GM19452 (cell line): ENCODE measurements around the gene TCAF1.
"Not testable (repeated sequence)": the region's sequence is repeated elsewhere in the genome, so short reads cannot be mapped to it uniquely, and the experiment has no call there.

ENCODE experiments used
- ATAC-seq: cut with Tn5 transposase; IDR thresholded peaks from one replicate; pipeline ENCODE4 v1.9.1; 2021; ENCODE audit not compliant: unreplicated experiment

Gene TCAF1

DNA sequence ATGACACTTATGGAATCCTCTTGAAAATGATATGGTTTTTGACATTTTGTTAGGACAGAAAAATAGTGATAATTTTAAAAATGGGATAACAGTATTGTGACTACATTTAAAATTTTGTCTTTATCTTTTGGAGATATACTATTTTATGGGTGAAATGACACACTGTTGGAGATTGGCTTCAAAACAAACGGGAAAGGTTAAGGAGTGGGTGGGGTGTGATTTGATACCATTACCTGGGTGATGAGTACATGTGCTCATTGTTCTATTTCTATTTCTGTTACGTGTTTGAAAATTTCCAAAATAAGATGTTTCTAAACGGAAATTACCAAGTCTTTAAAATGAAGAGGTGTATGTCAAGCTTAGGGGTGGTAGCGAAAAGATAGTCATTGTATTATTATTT is 28.7 kb downstream of the TCAF1 start:
- not testable (repeated sequence) for ATAC-seq

DNA sequence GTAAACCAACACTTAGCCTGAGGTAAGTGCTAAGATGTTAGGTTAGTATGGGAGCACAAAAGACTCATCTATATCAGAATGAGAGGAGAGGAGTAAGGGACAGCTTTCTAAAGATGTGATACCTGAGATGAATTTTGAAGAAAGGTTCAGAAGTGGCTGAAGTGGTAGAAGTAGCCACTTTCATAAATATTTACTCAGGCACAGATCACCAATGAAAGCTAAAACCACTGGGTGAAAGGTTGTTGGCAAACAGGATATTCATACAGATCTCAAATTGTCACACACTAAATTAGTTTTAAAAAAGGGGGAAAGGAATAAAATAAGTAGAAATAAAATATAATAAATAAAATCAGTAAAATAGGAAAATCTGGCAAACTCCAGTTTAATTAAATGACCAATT is 30.4 kb downstream of the TCAF1 start:
- not testable (repeated sequence) for ATAC-seq

DNA sequence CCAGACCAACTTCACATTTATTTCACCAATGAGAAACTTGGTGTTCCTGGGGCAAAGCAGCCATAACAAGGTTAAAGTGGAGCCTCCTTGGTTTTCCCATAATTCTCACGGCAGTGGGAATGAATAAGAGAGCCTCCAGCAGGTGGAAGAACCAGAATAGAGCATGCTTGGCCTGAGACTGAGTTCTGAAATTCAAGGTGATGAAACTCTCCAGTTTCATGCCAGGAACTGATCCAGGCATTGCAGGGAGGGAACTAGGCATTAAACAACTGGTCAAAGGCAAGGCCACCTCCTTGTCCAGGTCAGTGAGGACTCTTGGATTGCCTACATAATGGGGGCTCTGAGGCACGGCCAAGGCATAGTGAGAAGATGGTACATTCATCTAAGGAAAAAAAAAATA is 44.0 kb downstream of the TCAF1 start:
- ATAC-seq, result not testable (repeated sequence)

DNA sequence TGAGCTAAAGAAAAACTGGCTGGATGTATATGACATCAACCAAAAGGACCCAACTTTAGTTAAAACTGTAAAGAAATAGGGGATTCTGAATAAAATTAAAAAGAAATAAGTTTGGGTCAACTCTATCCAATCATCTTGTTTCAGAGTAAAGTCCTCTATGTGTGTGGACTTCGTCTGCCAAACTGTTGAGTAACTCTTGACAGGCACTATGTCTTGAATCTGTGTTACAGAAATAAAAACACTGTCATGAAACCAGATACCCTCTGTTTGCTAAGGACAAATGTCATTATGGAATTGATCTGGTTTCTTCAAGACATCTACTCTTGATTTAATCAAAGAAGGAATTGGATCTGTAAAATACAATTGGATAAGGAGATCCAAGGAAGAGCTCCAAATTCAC is 46.5 kb downstream of the TCAF1 start:
- ATAC-seq, result not testable (repeated sequence)

DNA sequence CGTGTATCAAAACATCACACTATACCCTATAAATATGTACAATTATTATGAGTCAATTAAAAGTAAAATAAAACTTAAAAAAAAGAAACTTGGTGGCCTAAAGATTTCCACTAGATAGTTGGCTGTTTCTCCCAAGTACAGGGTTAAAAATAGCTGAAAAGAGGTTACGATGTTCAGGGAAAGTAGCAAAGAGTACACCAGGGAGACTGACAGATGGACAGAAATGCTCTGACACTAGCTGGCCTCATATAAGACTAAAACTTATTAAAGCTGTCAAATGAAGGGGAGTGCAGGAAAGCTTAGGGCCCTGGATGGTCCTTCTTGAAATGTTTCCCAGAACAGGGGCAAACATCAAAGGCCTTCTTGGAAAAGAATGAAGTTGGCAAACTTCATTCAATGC is 51.3 kb downstream of the TCAF1 start:
- ATAC-seq, result no peak

DNA sequence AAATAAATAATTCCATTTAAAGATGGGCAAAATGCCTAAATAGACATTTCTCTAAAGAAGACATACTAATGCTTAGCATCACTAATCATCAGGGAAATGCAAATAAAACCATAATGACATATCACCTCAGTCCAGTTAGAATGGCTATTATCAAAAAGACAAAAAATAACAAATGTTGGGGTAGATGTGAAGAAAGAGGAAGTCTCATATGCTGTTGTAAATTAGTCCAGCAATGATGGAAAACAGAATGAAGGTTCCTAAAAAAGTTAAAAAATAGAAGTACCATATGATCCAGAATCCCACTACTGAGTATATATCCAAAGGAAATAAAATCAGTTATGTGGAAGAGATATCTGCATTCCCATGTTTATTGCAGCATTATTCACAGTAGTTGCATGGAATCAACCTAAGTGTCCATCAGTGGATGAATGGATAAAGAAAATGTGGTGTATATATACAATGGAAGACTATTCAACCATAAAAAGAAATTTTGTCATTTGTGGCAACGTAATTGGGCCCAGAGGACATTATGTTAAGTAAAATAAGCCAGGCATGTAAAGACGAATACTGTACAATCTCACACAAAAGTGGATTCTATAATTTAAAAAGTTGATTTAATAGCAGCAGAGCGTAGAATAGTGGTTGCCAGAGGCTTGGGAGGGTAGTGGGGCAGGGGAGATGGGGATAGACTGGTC is 52.0 kb downstream of the TCAF1 start:
- ATAC-seq, result no peak

DNA sequence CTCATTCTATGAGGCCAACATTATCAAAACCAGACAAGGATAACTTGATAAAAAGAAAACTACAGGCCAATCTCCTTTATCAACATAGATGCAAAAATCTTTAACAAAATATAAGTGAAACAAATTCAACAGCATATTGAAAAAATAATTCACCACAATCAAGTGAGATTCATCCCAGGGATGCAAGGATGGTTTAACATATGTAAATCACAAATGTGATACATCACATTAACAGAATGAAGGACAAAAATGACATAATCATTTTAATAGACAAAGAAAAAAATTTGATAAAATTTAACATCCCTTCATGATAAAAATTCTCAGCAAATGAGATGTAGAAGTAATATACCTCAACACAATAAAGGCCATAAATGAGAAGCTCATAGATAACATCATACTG is 53.8 kb downstream of the TCAF1 start:
- ATAC-seq, result no peak

DNA sequence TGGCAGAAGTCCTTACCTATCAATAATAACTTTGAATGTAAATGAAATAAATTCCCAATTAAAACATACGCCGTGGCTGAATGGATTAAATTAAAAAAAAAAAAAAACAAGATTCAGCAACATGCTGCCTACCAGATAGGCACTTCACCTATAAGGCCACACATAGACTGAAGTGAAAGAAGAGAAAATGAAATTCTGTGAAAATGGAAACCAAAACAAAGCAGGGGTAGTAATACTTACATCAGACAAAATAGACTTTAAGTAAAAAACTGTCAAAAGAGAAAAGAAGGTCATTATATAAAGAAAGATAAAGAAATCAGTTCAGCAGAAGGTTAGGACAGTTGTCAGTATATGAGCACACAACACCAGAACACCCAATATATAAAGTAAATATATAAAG is 55.3 kb downstream of the TCAF1 start:
- no peak for ATAC-seq

DNA sequence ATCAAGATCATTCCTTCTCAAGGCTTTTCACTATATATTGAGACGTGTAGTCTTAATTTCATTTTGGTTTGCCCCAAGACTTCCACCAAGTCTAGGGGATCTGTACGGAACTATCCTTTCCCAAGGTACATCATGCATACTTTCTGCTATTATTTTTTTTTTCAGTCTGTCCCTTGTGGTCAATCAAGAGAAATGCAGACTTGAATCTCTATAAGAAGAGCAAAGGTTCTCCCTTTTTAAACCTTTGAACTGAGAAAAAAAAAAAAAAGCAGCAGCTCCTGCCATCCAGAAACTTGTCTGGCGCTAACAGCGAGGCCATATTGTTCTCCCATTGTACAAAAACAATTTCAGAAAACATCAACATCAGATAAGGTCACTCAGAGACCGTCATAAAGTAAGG is 60.3 kb downstream of the TCAF1 start:
- ATAC-seq, result not testable (repeated sequence)

DNA sequence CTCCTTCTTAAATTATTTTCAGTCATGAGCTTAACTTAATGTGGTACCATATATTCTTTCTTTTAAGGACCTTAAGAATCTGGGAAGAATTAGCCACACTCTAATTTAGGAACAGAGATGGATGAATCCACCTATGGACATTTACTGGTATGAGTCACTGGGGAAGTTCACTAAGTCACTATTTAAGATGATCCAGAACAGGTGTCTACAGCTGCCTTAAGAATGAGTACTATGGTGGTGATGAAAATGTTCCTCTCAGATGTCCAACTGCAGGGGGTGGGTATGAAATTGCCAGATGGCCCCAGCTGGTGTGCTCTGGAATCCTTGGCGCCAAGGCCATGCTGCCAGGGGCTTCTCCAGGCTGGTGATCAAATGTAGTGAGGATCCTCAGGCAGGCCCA is 61.9 kb downstream of the TCAF1 start:
- not testable (repeated sequence) for ATAC-seq

DNA sequence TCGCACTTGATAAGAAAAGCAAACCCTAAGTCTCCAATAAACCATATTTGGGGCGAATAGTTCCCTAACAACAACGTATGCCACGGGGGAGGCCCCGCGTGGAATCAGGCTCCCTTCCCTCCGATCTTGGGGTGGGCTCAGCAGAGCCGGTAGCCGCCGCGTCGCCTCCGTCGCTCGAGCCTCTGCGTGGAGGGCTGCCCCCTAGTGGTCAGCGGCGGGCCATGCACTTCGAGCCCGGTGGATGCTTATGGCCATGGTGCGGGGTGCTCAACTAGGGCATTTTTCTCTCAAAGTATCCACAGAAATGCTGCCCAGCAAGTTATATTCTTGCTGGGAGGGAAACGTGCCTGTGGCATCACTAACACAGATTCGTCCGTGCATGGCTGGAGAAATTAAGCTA is 64.8 kb downstream of the TCAF1 start:
- ATAC-seq, result peak; percentile 67

DNA sequence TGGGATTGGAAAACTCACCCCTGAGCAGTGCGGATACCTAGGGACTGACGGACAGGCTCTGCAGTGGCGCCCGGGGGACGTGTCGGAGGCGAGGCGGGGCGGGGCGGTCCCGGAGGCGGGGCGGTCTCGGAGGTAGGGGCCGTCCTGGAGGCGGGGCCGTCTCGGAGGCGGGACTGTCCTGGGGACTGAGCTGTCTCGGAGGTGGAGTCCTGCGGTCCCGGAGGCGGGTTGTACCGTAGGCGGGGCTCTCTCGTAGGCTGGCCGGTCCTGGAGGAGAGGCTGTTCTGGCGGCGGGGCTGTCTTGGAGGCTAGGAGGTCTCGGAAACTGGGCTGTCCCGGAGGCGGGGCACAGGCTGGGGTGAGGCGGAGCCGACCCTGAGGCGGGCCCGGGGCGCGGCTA is 65.4 kb downstream of the TCAF1 start:
- peak; percentile 77 for ATAC-seq

DNA sequence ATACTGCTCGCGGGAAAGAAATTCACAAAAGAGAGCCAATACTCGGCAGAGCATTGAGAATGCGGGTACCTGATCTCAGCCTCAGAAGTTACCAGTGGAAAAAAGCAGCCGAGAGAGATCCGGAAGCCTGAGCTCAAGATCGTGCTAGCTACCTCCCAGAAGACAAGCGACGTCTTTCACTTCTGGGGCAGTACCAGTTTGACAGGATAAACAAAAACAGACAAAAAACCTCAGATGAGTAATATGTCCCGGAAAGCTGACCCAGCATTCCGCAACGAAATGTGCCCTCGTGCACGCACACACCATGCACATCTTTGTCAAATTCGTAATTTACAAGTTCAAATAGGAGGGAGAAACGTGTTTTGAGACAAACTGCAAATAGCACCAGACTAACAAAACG is 65.9 kb downstream of the TCAF1 start:
- ATAC-seq, result peak; percentile 34

DNA sequence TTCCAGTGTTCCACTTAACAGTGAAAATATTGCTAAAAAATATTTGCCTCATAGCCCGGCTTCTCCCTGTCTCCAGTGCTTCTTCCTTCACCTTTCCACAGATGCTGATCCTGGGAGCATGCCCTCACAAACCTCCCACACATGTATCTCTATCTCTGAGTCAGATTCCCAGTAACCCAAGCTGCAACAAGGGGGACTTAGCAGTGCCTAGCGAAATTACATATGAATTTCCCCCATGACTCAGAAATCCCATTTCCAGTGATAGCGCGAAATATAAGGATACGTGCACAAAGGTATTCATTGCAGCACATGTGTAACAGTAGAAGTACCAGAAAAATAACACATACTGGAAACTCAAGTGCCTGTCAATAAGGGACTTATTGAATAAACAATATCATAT is 75.4 kb downstream of the TCAF1 start:
- not testable (repeated sequence) for ATAC-seq

DNA sequence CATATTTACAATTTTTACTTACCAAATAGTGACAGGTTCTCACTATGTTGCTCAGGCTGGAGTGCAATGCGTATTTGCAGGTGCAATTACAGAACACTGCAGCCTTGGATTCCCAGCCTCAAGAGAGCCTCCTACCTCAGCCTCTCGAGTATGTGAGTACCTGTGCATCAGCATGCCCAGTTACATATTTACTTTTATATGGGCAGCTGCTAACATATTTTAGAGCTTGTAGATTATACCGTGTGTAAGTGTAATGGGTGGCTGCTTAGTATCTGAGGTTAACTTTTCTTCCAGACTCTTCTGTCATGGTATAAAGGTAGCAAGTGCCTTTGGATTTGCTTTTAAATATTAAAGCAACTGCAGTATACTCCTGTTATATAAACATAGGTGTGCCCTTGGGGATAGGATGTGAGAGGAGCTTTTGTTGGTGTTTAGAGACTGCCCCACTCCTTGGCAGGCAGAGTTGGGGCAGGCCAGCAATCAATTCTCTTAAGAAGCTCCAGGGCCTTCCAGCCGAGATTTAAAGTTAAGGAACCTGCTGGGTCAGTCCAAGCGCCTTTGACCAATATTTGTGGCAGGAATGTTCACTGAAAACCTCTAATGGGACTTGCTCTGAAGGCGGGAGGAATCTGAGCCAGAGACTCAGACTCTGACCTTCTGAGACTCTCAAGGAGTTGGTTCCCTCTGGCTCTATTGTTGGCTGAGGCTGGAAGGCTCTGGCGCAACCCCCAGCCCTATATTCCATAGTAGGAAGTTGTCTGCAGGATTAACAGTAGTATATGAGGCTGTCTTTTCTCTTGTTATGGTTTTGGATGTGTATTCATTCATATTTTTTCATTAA is 77.5 kb downstream of the TCAF1 start:
- not testable (repeated sequence) for ATAC-seq

DNA sequence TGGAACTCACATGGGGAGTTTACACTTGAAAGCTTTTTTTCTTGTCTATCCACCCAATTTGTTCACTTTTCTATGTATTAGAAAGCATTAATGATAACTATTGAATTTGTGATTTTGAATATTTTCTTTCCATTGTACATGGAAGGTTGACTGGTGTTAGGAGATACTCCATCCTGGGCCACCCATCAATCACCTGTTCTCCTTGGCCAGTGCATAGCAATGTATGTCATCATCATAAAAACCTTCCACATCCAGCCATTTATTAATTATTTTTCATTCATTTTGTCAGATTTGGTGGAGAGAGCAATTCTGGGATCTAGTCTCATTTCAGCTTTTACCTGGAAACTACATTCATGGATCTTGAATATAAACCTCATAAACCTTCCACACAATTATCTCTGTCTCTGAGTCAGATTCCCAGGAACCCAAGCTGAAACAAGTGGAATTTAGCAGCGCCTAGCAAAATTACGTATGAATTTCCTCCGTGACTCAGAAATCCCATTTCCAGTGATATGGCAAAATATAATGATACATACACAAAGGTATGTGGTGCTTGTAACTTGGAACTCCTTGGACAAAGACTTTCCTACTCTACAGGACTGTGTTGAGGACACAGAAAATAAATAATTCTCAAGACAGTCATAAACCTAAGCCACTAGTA is 78.2 kb downstream of the TCAF1 start:
- ATAC-seq, result not testable (repeated sequence)

DNA sequence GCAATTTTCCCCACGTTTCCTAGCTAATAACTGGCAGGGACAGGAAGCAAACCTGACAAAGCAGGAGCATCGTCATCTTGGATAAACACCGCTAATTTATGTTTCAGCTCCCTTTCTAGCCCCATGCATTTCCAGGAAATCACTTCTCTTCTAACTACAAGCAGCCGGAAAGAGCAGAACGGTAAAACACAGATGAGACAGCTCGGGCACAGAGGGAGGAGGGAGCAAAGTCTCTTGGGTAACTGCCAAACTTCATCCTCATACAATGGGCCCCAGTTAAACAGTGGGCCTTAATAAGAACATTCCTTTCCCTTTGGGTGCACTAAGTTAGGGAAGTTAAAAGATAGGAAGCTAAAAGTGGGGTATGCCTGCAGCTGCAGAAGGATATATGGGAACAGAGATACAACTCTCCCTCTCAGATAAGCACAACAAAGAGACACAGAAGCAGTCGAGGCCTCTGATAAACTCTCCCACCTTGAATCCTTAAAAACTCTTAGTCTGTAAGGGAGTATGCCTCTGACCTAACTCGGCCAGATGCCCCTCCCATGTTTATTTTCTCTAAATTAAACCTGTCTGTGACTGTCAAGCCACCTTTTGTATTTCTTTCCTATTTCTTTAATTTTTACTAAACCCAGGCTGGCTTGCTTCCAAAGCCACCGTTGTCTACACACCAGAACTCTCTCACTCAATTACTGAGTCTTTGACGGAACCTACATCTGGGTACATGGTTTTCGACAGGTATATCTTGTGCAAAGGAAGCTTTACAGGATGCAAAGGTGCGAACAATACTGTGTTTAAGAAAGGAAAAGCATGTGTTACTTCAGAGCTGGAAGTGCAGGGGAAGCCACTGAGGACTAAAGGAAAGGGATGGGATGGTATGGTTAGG is 80.3 kb downstream of the TCAF1 start:
- not testable (repeated sequence) for ATAC-seq

DNA sequence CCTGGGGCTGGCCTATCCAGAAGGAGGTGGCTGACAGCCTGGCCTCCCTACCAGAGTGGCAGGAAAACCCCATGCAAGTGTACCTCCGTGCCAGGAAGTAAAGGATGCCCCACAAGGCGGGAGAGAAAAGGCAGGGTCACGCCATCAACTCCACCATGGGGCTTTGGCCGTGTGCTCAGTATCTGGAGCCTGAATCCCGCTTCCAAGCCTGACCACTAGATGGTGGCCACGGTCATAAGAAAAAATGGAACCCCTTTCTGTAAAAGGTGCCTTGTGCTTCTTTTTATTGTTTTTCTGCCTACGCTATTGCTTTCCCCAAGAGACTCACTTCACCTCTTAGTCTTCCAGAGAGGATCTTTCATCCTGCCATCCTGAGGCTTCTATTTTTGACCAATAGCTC is 84.1 kb downstream of the TCAF1 start:
- ATAC-seq, result peak; percentile 59

DNA sequence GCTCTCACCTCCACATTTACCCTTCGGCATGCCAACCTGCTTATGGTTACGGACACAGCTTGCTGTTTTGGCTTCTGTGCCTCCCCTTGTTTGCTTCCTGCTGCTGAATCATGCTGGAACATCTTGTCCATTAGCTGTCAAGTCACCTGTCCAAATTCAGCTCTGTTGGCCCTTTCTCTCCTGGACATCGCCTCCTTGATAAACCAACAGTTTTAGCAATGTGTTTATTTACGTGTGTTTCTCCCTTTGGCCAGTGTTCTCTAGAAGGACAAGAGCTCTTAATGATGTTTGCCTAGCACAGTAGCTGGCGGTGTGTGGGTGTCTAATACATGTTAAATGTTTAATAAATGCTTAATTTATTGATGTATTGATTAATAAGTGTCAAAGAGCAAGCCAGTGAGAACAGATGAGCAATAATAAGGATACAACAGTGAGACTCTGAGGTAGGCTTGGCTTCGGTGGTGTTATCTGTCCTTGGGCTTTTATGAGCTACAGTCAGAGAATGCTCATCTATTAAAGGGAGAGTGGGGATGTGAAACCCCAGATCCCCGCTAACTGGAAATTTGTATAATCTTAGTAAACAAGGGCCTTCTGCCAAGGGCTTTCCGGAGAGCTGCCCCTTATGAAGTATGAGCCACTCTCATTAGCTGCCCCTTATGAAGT is 85.4 kb downstream of the TCAF1 start:
- not testable (repeated sequence) for ATAC-seq

DNA sequence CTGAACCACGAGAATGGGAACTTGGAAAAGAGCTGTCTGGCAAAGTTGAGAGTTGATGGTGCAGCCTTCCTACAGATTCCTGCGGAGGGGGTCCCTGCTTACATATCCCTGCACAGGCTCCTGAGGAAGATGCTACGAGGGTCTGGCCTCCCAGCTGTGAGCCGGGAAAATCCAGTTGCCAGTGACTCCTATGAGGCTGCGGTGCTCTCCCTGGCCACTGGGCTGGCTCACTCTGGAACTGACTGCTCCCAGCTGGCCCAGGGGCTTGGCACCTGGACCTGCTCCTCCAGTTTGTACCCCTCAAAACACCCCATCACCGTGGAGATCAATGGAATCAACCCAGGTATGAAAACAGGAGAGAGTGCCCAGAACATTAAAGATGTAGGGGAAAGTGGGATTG is 91.3 kb downstream of the TCAF1 start:
- not testable (repeated sequence) for ATAC-seq
